GM10266 (cell line): Measurements from ENCODE around the gene OMP.

ENCODE experiments used
- DNase-seq: peaks from one replicate; pipeline ENCODE4 v3.0.0; 2012; ENCODE audit errors: extremely low spot score
- CTCF ChIP-seq: IDR thresholded peaks from 2 replicates; pipeline ENCODE4 v1.5.1; 2012; ENCODE audit warnings: mild to moderate bottlenecking, low read depth; ENCODE audit not compliant: control insufficient read depth, insufficient read depth; ENCODE audit errors: missing control alignments

Gene OMP

DNA sequence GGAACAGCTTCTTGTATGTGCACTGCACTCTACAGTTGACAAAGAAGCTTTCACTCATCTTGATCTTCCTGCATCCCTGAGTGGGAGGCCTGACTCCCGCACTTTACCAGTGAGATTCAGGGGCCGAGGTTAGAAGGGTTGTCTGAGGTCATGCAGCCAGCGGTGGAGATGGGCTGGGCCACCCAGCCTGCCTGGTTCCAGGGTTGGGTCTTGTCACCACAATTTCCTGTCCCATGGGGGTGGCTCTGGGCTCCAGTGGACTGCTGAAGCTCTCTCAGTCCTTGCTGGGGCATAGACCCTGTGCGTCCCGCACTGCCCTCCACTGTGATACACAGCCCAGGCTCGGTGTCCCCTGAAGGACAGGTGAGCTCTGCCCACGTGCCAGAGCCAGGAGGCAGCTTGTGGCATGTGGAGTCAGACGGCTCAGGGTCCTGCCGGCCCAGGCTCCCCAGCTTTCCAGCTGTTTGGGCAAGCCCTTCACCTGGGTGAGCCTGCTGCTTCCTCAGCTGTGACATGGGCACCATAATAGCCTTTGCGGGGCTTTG is 18.5 kb downstream of the OMP start:
- DNase-seq, result no peak
- no peak for TF ChIP-seq CTCF

GRCh38 chr11:77121876-77122575 is 19.4 kb downstream of the OMP start:
- no peak for DNase-seq
- no peak for TF ChIP-seq CTCF

DNA sequence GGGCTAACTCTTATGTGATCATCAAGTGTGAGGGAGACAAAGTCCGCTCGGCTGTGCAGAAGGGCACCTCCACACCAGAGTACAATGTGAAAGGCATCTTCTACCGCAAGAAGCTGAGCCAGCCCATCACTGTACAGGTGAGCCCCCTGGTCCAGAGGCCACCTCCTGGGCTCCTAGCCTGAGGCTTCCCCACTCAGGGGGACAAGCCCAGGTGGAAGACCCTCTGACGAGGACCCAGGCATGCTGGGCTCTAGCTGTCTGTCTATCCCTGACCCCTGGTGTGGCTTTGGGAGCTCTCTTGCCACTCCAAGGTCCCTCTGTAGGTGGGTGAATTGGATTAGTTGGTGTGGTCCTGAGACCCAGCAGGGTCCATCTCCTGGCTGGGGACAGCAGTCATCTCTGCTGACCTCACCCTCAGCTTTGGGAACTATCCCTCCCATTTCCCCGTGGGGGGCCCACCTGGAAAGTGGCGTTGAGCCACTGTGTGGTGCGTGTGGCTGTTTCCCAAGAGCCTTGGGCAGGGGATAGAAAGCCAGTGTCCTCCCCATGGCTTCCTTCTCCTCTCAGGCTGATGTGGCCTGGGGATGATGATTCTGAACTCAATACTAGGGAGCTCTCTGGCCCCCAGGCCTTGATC is 20.1 kb downstream of the OMP start:
- DNase-seq, result no peak
- TF ChIP-seq CTCF, result no peak

DNA sequence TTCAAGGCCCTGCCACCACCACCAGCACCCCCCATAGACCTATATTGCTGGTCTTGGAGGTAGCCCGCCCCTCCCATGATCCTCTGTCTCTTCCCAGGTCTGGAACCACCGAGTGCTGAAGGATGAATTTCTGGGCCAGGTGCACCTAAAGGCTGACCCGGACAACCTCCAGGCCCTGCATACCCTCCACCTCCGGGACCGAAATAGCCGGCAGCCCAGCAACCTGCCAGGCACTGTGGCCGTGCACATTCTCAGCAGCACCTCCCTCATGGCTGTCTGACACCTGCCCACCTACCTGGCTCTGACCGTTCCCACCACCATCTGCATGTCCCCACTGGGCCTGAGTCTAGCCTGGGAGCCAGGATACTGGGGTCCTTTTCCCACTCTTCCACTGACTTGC is 21.0 kb downstream of the OMP start:
- TF ChIP-seq CTCF, result no peak
- DNase-seq, result no peak

GRCh38 chr11:77124041-77124440 is 21.4 kb downstream of the OMP start:
- DNase-seq, result no peak
- TF ChIP-seq CTCF, result no peak

DNA sequence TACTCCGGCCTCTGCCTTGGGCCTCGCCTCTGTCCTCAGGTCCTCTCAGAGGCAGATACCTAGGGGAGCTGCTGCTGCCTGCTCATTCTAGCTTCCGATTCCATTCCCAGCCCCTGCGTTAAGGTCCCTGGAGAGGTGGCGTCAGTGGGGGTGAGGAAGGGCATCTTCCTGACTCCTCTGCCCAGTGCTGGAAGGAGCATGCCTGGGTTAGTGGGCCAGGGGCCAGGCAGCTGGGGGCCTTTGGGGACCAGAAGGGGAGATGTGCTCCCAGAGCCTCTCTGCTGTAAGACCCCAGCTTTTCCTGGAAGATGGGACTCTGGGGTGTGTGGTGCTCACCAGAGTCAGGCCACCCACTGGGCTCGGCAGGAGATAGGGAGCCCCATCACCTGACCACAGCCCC is 21.8 kb downstream of the OMP start:
- no peak for DNase-seq
- no peak for TF ChIP-seq CTCF

GRCh38 chr11:77125191-77125590 is 22.6 kb downstream of the OMP start:
- TF ChIP-seq CTCF, result no peak
- DNase-seq, result no peak
